IPS-18a (cell line): Measurements from ENCODE around the gene CECR2.

Experiments
- H3K27ac ChIP-seq: one replicate; pipeline ENCODE4 v1.5.1; 2013; ENCODE audit warnings: low read length
- H3K27me3 ChIP-seq: one replicate; pipeline ENCODE4 v1.6.1; 2013; ENCODE audit warnings: mild to moderate bottlenecking, low read length; ENCODE audit not compliant: control insufficient read depth, insufficient read depth
- H3K36me3 ChIP-seq: one replicate; pipeline ENCODE4 v1.6.1; 2013; ENCODE audit warnings: low read depth, low read length; ENCODE audit not compliant: control insufficient read depth
- H3K4me1 ChIP-seq: one replicate; pipeline ENCODE4 v1.6.1; 2013; ENCODE audit warnings: low read depth, low read length; ENCODE audit not compliant: control insufficient read depth
- H3K4me3 ChIP-seq: one replicate; pipeline ENCODE4 v1.5.1; 2013; ENCODE audit warnings: low read length
- H3K9ac ChIP-seq: one replicate; pipeline ENCODE4 v1.6.1; 2013; ENCODE audit warnings: mild to moderate bottlenecking, low read length, moderate library complexity
- H3K9me3 ChIP-seq: one replicate; pipeline ENCODE4 v1.6.1; 2013; ENCODE audit warnings: low read depth, low read length; ENCODE audit not compliant: control insufficient read depth

The CECR2 gene

DNA sequence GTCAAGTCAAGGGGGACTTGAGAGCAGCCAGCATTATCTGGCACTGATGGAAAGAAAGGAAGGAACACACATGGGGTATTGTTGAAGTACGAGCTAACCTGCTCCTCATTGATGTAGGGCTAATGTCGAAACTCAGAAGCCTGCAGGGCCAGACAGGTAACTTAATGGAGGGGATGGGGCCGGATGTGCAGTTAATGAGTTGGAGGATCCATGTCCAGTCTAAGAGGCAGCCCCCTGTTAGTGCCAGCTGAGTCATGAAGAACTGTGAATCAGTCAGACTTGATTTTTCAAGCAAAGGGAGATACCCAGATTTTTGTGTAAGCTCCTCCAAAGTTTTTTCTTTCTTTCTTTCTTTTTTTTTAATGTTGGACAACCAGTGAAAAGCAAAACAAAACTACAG lies 65.6 kb downstream of the CECR2 start:
- no peak overlapping the region for H3K9ac ChIP-seq
- H3K4me3 ChIP-seq = no peak overlapping the region
- H3K27me3 ChIP-seq = no peaks in the 10 kb centered on the region
- no peaks in the 10 kb centered on the region for H3K9me3 ChIP-seq
- H3K4me1 ChIP-seq = peaks cover 84% of the 10 kb centered on the region
- H3K36me3 ChIP-seq = no peaks in the 10 kb centered on the region
- H3K27ac ChIP-seq = no peak overlapping the region

DNA sequence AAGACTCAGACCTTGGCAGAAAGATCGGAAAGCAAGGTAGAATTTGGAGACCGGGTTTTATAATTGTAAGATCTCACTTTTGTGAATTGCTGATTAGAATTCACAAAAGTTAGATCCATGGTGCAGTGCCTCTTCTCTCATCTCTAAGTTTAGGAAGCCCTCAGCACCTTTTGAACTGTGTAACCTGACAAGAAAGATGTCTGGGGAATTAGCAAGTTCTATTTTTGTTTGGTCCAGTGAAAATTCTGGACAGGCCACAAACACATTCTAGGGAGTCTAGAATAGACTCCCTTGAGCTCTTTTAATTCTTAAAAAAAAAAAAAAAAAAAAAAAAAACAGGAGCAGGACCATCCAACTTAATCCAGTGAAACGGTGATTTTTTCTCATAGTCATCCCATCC lies 66.1 kb downstream of the CECR2 start:
- Histone ChIP-seq H3K27me3 (no peaks in the 10 kb centered on the region), H3K27ac (no peak overlapping the region), H3K4me1 (peaks cover 79% of the 10 kb centered on the region), H3K4me3 (no peak overlapping the region), H3K36me3 (no peaks in the 10 kb centered on the region), H3K9ac (no peak overlapping the region), H3K9me3 (no peaks in the 10 kb centered on the region)

DNA sequence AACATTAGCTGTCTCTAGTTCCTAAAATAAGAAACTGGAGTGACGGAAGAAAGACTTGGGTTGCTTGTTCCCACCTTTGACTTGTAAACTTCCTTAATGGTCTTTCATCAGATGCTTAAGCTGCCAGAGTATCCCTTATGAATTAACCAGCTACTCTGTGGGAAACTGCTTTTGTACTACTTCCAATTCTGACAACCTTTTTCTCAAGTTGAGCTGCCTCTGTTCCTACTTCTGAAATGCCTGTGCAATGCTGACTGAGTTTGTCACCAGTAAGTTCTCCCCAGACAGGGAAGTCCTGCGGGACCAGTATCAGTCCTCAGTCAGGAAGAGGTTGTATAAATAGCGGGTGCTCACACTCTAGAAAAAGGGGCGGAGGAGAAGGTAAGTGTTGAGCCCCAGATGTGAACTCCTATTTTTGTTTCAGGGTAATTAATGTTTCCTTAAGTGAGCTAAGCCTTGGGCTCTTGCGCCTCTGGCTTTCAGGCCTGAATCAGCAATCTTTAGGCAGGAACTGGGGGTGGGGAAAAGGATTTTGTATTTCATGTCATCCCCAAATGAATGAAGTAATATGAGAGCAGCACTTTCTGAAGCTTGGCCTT lies 67.2 kb downstream of the CECR2 start:
- Histone ChIP-seq H3K9ac (no peak overlapping the region), H3K27ac (no peak overlapping the region), H3K4me3 (peak overlapping the region; percentile 36), H3K9me3 (no peaks in the 10 kb centered on the region), H3K36me3 (no peaks in the 10 kb centered on the region), H3K4me1 (peaks cover 71% of the 10 kb centered on the region), H3K27me3 (no peaks in the 10 kb centered on the region)

DNA sequence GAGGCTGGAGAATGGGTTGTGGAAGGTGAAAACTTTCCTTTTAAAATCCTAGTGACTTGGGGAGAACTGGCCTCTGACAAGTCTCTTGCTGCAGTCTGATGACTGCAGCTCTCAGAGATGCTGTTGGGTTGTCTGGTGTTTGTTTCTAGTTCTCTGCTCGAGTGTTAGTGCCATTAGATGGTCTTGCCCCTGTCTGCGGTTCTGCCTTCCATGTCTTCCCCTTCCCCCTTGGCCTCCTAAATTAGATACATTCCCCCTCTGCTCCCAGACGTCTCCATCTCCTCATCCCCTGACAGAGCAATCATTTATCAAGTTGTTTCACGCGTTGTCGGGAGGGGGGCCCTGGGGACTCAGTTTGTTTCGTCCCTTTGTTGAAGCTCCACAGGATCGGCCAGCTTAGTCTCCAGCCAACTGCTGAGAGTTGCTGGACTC lies 67.7 kb downstream of the CECR2 start:
- peak overlapping the region; percentile 36 for H3K4me3 ChIP-seq
- no peaks in the 10 kb centered on the region for H3K36me3 ChIP-seq
- H3K9ac ChIP-seq = no peak overlapping the region
- H3K27ac ChIP-seq = no peak overlapping the region
- no peaks in the 10 kb centered on the region for H3K27me3 ChIP-seq
- H3K4me1 ChIP-seq = peaks cover 71% of the 10 kb centered on the region
- H3K9me3 ChIP-seq = no peaks in the 10 kb centered on the region

DNA sequence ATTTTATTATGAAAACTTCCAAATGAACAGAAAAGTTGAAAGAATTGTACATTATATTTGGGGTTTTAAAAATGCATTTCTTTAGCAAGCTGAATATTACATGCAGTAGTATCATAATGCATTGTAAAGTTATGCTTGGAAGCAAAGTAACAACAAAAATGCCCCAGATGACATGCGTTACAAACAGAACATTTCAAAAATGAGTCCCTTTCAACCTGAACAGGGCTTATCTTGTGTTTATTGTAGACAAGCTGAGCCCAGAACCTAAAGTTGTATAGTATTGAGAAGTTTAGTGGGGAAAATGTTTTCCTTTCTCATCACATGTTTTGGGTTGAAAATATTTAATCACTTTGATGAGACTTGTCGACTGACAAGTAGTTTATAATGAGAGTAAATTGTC lies 68.8 kb downstream of the CECR2 start:
- Histone ChIP-seq H3K27me3 (no peaks in the 10 kb centered on the region), H3K27ac (no peak overlapping the region), H3K4me3 (no peak overlapping the region), H3K9ac (no peak overlapping the region), H3K9me3 (no peaks in the 10 kb centered on the region), H3K4me1 (peaks cover 69% of the 10 kb centered on the region), H3K36me3 (no peaks in the 10 kb centered on the region)

DNA sequence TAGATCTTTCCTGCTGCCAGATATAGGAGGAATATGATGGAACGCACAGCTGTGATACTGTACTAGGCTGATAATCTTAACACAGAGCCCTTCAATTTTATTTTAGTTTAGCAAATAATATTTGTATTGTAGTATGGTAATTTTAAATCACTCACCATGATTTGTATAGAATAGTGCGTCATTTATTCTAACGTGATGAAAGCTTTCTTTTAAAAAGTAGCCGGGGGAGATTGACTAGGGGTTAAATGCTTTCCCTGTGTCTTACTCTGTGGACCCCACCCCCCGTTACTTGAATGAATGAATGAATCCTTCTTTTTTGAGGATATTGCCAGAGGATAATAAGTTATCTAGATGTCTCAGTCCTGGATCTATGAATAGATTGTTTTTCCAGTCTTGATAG lies 72.1 kb downstream of the CECR2 start:
- H3K4me3 ChIP-seq = no peak overlapping the region
- no peak overlapping the region for H3K9ac ChIP-seq
- H3K4me1 ChIP-seq = peaks cover 48% of the 10 kb centered on the region
- H3K9me3 ChIP-seq = no peaks in the 10 kb centered on the region
- no peaks in the 10 kb centered on the region for H3K36me3 ChIP-seq
- no peaks in the 10 kb centered on the region for H3K27me3 ChIP-seq
- no peak overlapping the region for H3K27ac ChIP-seq

DNA sequence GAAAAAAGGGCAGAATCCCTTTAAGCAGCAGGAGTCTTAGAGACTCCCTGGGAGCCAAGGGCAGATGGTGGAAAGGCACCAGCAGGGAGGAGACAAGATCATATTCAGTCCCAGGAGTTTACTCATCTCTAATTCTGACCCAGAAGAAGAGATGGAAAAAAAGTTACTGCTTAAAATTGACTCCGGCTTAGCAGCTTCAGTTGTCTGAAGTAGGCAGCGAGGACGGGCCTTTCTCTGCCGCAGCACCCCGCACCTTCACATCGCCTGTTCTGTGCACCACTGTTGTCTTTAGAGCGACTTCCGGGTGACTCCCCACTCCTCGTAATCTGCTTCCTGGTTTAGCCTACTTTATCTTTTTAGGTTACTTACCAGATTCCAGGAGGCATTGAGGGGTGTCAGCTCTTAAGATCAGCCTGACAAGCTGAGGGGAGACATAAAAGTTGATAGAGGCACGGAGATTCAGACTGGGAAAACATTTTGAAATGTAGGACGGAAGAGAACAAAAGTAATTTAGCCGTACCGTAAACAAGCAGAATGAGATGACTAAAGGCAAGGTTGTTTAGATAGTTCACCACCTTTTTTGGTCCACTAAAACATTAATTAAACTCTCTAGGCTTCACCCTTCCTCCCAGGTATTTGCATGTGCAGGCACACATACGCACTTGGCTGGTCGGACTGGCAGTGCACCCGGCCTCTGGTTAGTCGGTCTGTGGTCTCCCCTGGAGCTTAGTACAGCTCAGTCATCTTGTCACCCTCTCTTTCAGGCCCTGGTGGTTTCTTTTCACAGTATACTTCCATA lies 74.3 kb downstream of the CECR2 start:
- Histone ChIP-seq H3K4me3 (no peak overlapping the region), H3K9ac (no peak overlapping the region), H3K27me3 (no peaks in the 10 kb centered on the region), H3K36me3 (no peaks in the 10 kb centered on the region), H3K4me1 (peaks cover 25% of the 10 kb centered on the region), H3K27ac (no peak overlapping the region), H3K9me3 (no peaks in the 10 kb centered on the region)

DNA sequence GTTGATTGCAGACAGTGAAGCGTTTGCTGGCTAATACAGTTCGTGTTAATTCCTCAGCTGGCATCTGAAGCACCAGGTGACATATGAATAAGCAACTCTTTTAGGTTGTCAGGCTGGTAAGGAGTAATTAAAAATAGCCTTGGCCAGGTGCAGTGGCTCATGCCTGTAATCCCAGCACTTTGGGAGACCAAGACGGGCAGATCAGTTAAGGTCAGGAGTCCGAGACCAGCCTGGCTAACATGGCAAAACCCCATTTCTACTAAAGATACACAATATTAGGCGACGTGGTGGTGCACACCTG lies 74.9 kb downstream of the CECR2 start:
- Histone ChIP-seq H3K9me3 (no peaks in the 10 kb centered on the region), H3K36me3 (no peaks in the 10 kb centered on the region), H3K4me1 (peaks cover 20% of the 10 kb centered on the region), H3K9ac (no peak overlapping the region), H3K27ac (no peak overlapping the region), H3K4me3 (no peak overlapping the region), H3K27me3 (no peaks in the 10 kb centered on the region)

DNA sequence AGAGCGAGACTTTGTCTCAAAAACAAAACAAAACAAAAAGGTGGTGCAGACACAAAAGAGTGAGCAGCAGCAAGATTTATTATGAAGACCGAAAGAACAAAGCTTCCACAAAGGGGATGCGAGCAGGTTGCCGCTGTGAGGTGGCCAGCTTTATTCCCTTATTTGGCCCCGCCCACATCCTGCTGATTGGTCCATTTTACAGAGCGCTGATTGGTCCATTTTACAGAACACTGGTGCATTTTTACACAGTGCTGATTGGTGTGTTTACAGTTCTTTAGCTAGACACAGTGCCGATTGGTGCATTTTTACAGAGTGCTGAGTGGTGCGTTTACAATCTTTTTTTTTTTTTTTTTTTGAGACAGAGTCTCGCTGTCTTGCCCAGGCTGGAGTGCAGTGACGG lies 77.4 kb downstream of the CECR2 start:
- no peak overlapping the region for H3K4me3 ChIP-seq
- peaks cover 23% of the 10 kb centered on the region for H3K4me1 ChIP-seq
- H3K9me3 ChIP-seq = no peaks in the 10 kb centered on the region
- H3K36me3 ChIP-seq = peaks cover 6% of the 10 kb centered on the region
- no peaks in the 10 kb centered on the region for H3K27me3 ChIP-seq
- no peak overlapping the region for H3K9ac ChIP-seq
- no peak overlapping the region for H3K27ac ChIP-seq

DNA sequence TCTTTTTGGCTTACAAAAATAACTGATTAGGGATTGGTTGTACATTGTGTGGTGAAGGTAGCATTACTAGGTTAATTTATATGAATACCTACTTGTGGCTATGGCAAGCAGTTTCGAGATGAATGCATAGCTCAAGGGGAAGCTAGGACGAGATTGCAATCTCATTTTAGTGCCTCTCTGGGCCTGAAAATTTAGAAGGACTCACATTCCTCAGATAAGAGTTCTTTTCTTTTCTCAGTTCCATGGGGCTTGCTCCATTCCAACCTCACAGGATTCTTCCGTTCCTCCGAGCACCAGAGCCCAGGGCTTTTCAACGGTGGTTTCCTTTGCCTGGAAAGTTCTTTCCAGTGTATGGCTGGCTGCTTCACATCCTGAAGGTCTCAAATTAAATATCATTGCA lies 82.1 kb downstream of the CECR2 start:
- no peak overlapping the region for H3K27ac ChIP-seq
- no peaks in the 10 kb centered on the region for H3K9me3 ChIP-seq
- H3K4me3 ChIP-seq = no peak overlapping the region
- H3K9ac ChIP-seq = peak overlapping the region; percentile 17
- no peaks in the 10 kb centered on the region for H3K27me3 ChIP-seq
- peaks cover 7% of the 10 kb centered on the region for H3K36me3 ChIP-seq
- H3K4me1 ChIP-seq = peaks cover 10% of the 10 kb centered on the region

DNA sequence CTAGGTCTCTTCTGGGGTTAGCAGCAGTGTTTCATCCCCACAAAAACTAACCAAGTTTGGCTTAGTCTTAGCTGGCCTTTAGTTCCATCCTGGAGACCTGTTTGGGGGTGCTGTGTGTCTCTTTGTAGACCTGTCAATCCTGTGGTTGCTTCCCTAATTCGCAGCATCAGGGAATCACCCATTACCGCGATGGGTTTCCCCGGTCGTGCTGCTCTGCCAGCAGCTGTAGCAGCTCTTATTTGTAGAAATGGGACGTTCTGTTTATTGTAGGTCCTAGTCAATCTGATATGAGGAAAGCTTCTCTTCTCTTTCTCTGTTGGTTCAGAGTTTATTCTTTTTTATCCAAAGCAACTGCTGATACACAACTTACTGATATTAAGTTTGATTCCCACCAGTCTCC lies 91.6 kb downstream of the CECR2 start:
- Histone ChIP-seq H3K27ac (no peak overlapping the region), H3K9me3 (no peaks in the 10 kb centered on the region), H3K27me3 (no peaks in the 10 kb centered on the region), H3K36me3 (no peaks in the 10 kb centered on the region), H3K4me3 (no peak overlapping the region), H3K4me1 (peaks cover 37% of the 10 kb centered on the region), H3K9ac (no peak overlapping the region)

DNA sequence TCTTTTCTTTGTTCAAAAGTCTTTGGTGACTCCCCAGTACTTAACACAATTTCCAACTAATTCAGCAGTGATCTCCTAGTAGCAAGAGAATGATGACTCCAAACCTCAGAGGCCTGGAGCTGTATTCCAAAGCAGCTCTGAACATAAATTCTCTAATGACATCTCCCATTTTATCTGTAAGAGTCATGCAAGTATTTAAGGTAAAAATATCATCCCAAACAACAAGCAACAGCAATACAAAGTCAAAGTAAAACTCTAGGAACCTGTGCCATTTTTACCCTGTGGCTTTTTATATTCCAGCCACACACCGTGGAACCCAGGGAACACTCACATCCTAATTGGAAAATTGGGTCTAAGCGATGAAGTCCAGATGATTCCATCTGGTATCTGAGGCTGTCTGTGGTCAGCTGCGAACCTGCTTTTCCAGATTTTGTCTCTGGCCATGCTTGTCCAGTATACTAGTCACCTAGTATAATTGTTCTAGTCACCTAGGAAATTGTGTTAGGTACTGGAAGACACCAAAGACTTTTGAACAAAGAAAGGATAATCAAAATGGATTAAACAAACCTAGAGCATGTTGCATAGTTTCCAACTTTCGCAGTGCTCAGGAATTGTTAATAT lies 101.7 kb downstream of the CECR2 start:
- H3K9me3 ChIP-seq = no peaks in the 10 kb centered on the region
- H3K4me3 ChIP-seq = no peak overlapping the region
- H3K4me1 ChIP-seq = peaks cover 39% of the 10 kb centered on the region
- no peaks in the 10 kb centered on the region for H3K36me3 ChIP-seq
- H3K27ac ChIP-seq = no peak overlapping the region
- H3K27me3 ChIP-seq = no peaks in the 10 kb centered on the region
- no peak overlapping the region for H3K9ac ChIP-seq
